Measurements from ENCODE around the gene CTNND2.

DNA sequence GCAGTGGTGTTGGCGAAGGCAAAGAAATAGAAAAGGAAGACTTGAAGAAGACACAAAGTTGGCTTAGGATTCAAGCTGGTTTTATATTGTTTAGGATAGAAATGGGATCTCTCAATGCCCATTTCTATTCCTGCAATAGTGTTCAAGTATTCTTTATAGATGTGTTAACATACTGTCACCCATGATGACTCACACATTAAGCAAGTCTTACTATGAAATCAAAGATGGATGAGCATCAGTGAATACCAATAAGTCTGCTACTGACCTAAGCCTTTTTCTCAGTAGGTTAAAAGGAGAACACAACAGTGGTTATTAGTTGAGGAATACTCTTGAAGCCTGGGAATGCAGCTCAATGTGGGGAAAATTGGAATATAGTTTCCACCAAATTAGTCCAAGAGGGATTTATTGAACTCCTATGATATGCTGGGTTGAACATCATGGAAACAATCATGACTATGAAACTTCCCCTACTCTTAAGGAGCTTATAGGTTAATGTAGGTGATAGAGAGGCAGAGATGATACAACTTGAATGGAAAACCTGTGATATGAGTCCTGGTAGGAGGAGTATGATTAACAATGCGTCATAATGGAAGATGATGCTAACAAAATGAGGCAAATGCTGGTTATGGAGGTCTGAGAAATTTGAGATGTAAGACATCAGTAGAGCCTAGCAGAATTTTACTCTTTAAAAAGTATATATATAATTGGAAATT lies 726.1 kb downstream of the CTNND2 start:
- TF ChIP-seq, protein P1, sequence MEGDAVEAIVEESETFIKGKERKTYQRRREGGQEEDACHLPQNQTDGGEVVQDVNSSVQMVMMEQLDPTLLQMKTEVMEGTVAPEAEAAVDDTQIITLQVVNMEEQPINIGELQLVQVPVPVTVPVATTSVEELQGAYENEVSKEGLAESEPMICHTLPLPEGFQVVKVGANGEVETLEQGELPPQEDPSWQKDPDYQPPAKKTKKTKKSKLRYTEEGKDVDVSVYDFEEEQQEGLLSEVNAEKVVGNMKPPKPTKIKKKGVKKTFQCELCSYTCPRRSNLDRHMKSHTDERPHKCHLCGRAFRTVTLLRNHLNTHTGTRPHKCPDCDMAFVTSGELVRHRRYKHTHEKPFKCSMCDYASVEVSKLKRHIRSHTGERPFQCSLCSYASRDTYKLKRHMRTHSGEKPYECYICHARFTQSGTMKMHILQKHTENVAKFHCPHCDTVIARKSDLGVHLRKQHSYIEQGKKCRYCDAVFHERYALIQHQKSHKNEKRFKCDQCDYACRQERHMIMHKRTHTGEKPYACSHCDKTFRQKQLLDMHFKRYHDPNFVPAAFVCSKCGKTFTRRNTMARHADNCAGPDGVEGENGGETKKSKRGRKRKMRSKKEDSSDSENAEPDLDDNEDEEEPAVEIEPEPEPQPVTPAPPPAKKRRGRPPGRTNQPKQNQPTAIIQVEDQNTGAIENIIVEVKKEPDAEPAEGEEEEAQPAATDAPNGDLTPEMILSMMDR (IDR thresholded peaks at IDR 0.05) = no peak
- TF ChIP-seq, protein P2, sequence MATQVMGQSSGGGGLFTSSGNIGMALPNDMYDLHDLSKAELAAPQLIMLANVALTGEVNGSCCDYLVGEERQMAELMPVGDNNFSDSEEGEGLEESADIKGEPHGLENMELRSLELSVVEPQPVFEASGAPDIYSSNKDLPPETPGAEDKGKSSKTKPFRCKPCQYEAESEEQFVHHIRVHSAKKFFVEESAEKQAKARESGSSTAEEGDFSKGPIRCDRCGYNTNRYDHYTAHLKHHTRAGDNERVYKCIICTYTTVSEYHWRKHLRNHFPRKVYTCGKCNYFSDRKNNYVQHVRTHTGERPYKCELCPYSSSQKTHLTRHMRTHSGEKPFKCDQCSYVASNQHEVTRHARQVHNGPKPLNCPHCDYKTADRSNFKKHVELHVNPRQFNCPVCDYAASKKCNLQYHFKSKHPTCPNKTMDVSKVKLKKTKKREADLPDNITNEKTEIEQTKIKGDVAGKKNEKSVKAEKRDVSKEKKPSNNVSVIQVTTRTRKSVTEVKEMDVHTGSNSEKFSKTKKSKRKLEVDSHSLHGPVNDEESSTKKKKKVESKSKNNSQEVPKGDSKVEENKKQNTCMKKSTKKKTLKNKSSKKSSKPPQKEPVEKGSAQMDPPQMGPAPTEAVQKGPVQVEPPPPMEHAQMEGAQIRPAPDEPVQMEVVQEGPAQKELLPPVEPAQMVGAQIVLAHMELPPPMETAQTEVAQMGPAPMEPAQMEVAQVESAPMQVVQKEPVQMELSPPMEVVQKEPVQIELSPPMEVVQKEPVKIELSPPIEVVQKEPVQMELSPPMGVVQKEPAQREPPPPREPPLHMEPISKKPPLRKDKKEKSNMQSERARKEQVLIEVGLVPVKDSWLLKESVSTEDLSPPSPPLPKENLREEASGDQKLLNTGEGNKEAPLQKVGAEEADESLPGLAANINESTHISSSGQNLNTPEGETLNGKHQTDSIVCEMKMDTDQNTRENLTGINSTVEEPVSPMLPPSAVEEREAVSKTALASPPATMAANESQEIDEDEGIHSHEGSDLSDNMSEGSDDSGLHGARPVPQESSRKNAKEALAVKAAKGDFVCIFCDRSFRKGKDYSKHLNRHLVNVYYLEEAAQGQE (IDR thresholded peaks at IDR 0.05; ENCODE audit: low read depth, low read length) = no peak
- TF ChIP-seq TEAD4 (IDR thresholded peaks at IDR 0.05; ENCODE audit: borderline replicate concordance, insufficient read depth) (no peak), GABPA (IDR thresholded peaks at IDR 0.05; ENCODE audit: low read depth) (no peak), FOSL2 (IDR thresholded peaks at IDR 0.05; ENCODE audit: borderline replicate concordance, low read depth) (no peak), JUND (IDR thresholded peaks at IDR 0.05) (no peak), RFX5 (IDR thresholded peaks at IDR 0.05; ENCODE audit: low read length) (no peak)
- TF ChIP-seq, protein P3, sequence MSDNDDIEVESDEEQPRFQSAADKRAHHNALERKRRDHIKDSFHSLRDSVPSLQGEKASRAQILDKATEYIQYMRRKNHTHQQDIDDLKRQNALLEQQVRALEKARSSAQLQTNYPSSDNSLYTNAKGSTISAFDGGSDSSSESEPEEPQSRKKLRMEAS (IDR thresholded peaks at IDR 0.05; ENCODE audit: low read depth) = no peak

Measured in SK-N-SH (cell line).